Limb (tissue), 2 donors: ENCODE data around the gene PPP1R3A.
"Not testable (repeated sequence)": the region's sequence is repeated elsewhere in the genome, so short reads cannot be mapped to it uniquely, and the experiment has no call there.

Experiments used
- DNase-seq, 2 donors: peaks; one replicate each; pipeline ENCODE4 v3.0.0-alpha.2; 2016; ENCODE audit errors: extremely low spot score in 2 of 2

PPP1R3A gene, protein sequence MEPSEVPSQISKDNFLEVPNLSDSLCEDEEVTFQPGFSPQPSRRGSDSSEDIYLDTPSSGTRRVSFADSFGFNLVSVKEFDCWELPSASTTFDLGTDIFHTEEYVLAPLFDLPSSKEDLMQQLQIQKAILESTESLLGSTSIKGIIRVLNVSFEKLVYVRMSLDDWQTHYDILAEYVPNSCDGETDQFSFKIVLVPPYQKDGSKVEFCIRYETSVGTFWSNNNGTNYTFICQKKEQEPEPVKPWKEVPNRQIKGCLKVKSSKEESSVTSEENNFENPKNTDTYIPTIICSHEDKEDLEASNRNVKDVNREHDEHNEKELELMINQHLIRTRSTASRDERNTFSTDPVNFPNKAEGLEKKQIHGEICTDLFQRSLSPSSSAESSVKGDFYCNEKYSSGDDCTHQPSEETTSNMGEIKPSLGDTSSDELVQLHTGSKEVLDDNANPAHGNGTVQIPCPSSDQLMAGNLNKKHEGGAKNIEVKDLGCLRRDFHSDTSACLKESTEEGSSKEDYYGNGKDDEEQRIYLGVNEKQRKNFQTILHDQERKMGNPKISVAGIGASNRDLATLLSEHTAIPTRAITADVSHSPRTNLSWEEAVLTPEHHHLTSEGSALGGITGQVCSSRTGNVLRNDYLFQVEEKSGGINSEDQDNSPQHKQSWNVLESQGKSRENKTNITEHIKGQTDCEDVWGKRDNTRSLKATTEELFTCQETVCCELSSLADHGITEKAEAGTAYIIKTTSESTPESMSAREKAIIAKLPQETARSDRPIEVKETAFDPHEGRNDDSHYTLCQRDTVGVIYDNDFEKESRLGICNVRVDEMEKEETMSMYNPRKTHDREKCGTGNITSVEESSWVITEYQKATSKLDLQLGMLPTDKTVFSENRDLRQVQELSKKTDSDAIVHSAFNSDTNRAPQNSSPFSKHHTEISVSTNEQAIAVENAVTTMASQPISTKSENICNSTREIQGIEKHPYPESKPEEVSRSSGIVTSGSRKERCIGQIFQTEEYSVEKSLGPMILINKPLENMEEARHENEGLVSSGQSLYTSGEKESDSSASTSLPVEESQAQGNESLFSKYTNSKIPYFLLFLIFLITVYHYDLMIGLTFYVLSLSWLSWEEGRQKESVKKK

DNA sequence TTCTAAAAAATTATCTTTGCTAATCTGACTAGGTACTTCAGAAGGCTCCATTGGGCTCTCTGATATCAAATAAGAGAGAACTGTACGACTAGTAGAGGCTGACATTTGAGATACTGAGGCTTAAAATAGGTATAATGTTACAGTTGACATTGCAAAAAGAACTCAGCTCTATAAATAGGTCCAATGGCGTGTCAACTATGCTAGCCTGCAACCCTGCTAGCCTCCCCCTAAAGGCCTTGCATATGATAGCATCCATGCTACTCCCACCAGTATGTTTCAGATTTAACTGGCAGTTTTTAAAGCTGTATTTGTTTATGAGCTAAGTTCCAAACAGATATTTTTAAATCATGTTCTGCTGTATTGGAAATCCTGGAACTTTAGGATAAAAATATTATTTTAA lies at the start of gene PPP1R3A:
Gene PPP1R3A (minus strand): TSS at position 64 of the 400 bp plus-strand sequence. CDS start 13 bp downstream, at position 51.
- DNase-seq = no peak

DNA sequence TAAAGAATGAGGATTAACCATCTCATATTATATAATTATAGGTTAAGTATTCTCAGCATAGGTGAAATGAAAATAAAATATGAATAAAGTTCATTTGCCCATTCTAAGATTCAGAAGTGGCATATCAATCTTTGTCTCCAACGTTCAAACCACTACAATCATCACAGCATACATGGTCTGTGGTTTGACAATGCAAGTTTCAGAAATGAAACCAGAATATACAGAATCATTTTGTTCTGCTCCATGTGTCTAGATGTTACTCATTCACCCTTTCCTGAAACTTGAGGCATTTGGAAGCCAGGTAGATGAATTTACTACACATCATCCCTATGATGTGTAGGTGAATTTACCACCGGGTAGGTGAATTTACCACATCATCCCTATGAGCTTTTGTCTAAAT lies 44.5 kb upstream of the PPP1R3A start:
- no peak for DNase-seq

DNA sequence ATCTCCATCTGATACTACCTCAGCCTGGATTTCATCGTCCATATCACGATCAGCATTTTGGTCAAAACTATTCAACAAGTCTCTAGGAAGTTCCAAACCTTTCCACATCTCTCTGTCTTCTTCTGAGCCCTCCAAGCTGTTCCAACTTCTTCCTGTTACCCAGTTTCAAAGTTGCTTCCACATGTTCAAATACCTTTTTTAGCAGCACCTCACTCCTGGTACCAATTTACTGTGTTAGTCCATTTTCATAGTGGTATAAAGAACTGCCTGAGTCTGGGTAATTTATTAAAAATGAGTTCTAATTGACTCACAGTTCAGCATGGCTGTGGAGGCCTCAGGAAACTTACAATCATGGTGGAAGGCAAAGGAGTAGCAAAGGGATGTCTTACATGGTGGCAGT lies 41.1 kb upstream of the PPP1R3A start:
- DNase-seq = no peak

DNA sequence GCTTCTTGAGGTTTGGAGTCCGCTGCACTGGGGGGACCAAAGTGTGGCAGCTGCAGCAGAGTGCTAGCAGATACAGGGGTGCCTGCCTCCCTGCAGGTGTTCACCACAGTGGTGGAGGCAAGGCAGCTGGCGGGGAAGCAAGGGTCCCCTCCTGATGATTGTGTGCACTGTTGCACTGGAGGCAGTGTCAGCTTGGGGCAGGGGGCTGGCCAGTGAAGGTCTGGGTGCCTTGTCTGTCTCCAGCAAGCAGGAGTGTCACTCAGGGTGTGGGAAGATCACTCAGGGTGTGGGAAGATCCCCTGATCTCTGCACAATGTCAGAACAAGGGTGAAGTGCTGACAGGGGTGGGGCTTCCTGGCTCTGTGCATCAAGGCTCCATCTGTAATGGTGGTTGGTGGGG lies 36.3 kb upstream of the PPP1R3A start:
- no peak for DNase-seq

DNA sequence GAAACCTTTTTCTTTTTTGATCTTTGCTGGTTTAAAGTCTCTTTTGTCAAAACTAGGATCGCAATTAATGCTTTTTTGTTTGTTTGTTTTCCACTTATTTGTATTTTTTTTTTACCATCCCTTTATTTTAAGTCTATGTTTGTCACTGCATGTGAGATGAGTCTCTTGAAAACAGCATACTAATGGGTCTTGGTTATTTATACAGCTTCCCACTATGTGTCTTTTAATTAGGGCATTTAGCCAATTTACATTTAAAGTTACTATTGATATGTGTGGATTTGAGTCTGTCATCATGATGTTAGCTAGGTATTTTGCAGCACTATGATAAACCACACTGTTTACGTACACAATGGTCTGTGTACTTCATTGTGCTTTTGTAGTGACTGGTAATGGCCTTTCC lies 34.7 kb upstream of the PPP1R3A start:
- DNase-seq = no peak

DNA sequence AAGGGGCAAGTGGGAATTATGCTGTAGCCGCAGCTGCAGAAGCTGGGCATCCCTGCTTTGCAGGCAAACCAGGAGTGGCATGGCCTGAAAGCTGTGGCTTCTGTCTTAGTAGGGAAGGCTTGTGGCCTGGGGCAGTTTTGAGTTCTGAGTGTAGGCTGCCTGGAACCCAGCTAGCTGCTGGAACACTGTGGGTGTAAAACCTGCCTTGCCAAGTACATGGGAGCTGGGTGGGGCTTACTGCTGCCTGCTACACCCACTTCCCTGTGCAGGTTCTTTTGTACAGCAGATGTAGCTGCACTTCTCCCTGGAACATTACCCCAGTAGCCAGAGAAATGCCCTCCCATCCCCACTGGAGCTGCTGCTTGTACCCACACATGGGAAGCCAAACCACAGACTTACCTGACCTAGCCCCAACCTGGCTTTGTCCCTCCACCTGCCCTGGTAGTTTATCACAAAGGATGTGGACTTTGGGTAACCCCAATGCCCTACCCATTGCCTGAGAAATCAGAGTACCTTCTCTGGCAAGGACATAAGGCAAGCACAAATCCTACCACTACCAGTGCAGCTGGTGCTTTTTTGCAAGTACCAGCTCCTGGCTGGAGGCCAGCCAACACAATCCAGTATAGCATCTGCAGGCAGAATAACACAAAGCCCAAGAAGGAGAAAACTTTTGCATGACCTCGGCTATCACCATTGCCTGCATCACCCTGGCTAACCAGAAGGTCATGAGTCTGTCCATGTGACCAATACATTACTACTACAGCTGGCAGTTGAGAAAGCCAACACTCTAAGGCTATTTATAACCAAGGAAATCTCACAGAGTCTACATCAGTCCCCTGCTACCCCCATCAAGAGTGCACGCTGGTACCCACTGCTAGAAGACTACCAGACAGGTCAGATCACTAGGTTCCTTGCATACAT lies 26.5 kb upstream of the PPP1R3A start:
- peak in 1 of 2 donors; percentile 12 for DNase-seq

DNA sequence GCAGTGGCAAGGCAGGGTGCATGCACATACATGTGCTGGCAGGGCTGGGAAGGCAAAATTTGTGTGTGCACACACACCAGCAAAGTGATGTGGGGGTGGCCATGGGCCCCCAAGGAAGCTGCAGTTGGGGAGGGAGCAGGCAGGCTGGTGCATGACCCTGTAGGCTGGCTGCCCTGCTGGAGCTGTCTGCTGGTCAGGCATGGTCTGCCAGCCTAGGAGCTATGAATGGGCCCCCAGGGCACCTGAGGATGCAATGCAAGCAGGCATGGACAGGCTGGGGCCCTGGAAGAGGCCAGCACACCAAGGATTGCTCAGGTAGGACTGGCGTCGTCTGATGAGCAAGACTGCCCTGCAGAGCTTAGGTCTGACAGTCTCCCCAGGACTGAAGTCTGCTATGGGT lies 18.2 kb upstream of the PPP1R3A start:
- no peak for DNase-seq

DNA sequence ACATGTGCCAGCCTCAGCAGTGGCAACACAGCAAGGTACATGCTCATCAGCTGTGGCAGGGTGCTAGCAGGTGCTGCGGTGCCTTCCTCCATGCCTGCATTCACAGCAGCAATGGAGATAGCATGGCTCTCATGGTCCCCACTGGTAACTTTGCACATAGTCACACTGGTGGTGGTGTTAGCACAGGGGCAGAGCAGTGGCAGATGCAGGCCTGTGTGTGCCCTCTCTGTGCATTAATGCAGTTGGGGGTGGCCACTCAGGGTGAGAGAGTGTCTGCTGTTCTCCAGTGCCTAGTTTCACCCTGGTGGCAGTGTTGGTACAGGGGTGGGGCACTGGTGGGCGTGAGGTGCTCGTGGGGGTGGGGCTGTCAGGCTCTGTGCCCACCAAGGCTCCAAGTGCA lies 17.7 kb upstream of the PPP1R3A start:
- no peak for DNase-seq

DNA sequence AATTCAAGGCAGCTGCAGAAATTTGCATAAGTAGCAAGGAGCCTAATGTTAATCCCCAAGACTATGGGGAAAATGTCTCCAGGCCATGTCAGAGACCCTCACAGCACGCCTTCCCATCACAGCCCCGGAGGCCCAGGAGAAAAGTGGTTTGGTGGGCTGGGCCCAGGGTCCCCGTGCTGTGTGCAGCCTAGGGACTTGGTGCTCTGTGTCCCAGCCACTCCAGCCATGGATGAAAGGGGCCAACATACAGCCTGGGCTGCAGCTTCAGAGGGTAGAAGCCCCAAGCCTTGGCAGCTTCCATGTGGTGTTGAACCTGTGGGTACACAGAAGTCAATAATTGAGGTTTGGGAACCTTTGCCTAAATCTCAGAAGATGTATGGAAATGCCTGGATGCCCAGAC lies 10.6 kb upstream of the PPP1R3A start:
- not testable (repeated sequence) for DNase-seq

DNA sequence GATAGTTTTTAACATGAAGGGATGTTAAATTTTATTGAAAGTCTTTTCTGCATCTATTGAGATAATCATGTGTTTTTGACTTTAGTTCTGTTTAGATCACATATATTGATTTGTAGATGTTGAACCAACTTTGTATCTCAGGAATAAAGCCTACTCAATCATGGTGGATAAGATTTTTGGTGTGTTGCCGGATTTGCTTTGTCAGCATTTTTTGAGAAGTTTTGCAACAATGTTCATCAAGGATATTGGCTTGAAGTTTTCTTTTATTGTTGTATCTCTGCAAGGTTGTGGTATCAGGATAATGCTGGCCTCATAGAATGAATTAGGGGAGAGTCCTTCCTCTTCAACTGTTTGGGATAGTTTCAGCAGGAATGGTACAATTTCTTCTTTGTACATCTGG lies 9.3 kb upstream of the PPP1R3A start:
- DNase-seq = no peak

DNA sequence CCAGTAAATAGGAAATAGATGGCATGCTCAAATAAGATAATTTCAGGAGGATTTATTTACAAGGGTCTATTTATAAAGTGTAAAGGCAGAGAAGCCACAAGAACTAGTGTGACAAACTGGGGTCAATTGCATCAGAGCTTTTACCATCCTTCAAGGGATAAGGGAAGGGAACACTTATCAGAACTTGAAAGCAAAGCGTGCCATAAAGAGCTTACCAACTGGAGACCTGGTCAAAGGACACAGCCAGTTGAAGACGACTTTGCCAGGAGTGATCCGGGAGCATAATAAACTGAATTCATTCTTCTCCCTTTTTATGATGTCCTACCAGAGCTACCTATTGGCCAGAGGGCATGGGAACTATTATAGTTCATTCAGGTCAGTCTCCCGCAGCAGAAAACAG lies 3.2 kb upstream of the PPP1R3A start:
- DNase-seq = no peak

DNA sequence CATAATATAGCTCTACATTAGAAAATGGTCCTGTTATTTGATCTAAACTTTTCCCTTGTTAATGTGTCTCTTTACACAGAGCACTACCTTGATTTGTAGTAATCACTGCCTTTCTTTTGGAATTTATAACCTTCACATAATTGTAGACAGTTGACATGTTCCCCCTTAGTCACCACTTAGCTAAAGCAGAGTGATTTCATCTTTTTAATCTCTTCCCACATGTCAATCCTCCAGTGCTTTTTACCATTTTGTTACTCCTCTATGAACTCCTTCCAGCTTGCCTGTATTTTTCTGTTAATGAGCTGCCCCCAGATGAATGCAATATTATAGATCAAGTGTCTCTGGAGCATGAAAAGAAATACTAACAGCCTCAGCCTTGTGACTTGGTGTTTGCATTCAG lies 2.6 kb upstream of the PPP1R3A start:
- DNase-seq = no peak

DNA sequence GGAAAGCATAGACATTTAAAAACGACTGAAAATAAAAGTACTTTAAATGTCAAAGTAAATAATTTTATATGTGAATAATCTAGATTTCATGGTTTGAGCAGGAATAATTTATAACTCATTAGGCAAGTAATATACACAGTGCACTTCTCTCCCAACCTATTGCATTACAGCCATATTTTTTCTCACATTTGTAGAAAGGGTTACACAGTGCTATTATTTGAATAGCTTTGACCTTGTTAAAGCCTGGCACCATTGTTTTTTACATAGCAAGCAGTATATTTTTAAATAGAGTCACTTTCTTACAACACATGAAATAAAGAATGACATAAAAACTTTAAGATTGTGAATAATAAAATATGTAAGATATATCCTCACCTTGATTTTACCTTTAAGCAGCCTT lies 969 bp downstream of the PPP1R3A start:
- DNase-seq = no peak

DNA sequence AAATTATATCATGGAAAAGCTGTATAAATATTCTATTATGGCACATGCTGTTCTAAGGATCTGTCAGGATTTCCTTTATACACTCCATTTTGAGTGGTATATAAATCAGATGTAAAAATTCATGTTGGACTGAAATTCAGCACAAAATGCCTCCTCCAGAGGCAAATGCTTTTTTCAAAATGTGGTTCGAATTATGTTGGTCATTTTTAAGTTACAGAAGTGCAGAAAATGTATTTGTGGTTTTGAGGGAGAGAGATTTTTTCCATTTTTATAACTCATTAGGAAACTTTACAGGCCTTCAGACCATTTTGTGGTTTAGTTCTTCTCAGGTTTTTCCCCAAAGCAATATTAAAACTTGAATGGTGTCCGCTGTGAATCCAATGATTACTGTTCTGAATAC lies 2.9 kb downstream of the PPP1R3A start:
- DNase-seq = peak in 1 of 2 donors; percentile 43

DNA sequence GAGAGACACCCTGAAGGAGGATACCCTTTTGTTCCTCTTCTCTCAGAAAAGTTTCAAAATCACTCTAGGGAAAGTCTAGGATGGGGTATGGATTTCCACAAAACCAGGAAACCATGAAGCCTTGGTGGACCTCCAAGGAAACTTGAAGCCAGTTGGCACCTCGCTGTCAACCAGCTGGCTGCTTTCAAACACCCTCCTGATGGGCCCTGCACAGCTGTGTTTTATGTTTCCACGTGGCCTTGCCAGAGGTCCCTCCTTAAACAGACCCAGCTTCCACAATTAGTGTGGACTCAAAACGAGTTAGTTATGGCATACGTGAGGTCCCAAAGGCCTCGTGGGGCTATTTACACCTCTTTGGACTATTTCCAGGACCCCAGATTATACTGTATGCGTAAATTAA lies 5.9 kb downstream of the PPP1R3A start:
- peak; percentile 24 to 46 for DNase-seq

DNA sequence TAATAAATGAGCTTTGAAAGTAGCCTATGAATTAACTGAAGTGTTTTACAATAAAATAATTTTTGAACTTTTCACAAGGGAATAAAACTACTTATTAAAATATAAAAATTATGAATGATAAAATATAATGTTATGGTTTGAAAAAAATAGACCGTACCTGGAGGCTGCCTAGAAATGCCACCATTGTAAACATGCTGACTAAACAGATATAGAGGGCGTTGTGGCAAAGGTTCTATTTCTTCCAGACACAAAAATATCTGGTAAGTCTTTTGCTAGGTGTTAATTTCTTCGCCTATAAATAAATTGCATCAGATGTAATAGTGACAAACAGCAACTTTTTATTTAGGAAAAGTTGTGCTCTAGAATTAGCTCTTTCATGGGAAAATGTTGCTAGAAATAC lies 11.2 kb downstream of the PPP1R3A start:
- no peak for DNase-seq

DNA sequence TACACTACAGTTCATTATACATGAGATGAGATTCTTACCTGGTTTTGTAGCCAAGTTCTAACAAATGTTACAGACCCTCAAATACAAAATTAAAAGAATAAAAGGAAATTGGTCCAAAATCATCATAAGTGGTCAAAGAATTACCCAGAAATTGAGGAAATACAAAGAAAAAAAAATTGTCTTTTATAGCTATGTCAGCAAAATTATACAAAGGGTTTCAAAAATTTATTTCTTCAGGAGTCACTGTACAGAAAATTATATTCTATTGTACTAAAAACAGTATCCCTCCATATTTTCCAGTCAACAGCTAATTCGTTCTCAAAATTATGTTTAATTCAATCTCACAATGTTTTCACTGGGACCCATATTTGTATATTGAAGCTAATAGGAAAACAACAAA lies 14.3 kb downstream of the PPP1R3A start:
- DNase-seq = no peak

DNA sequence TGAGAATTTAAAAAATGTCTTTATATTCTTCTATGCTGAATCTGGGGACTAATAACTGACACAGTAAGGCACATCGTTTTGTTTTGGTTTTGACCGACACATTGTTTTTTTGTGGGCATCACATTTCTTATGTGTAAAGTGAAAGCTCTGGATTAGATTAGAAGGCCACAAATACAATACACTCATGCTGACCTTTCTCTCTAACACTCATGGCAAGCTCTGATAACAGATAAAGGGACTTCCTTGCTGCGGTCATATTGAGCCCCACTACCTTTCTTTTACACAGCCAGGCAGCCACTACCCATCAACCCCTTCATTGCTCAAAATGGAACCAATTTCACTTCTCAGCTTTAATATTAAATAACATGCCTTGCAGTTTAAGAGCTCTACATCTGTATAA lies 26.0 kb downstream of the PPP1R3A start:
- DNase-seq = no peak

DNA sequence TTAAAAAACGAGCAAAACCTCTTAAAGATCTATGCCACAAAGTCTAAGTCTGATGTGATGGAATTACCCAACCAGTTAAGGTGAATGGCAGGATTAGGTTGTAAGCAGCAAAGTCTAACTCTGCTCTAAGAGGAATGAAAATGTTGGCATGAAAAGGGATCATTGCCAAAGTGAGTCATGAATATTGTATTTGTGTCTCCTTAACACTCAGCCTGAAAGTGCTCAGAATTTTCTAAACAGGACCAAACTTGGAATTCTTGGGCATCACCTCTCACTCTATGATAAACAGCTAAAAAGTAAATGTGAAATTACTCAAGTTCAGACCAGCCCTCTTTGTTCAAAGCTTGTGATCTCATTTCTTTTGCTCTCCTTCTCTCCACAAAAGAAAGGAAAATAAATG lies 27.0 kb downstream of the PPP1R3A start:
- DNase-seq = no peak

DNA sequence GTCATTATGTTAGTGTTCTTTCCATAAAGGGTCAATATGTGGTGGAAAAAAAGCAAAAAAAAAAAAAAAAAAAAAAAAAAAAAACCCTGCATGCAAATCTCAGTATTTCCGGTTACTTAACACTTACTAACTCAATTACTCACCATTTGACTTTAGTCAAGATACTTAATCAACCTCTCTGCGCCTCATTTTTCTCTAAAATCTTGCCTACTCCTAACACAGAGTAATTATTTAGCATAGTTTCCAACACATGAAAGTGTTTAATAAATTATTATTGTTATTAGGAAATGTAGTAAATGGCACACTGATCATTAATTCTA lies 27.8 kb downstream of the PPP1R3A start:
- DNase-seq = no peak

DNA sequence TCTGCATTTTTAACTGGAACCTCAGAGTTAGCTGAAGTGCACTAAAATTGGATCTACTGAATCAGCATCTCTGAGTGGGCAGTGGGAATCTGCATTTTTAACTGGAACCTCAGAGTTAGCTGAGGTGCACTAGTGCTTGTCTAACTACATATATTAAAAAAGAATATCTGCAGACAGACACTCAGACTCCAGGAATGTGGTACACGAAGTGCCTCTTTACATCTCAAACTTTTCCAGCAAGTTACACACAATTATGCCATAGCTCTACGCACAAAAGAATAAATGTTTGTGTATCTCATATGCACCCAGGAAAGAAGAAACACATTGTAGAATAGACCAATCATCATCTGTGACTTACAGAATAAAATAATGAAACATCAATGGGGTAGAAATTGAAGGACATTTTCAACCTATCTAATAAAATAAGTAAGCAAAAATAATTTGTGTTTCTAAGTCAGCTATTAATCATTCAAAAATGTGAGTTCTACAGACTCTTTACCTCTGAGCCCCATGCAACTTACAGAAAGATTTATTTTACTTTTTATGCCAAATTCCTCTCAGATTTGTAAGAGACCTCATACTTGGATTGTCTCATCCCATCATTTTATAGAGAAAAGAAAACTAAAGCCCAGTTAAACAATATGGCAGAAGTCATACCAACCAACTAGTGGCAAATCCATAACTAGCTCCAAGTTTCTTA lies 28.3 kb downstream of the PPP1R3A start:
- DNase-seq = no peak
